PC-3 (cell line): ENCODE measurements around the gene KLHL36.

Experiments used
- CTCF ChIP-seq: fragments of 300-600 bp; sonication (generic); conservative IDR thresholded peaks from 2 replicates; pipeline ENCODE4 v1.5.1; 2017; ENCODE audit warnings: antibody characterized with exemption, low read depth, mild to moderate bottlenecking, low read length
- EZH2 ChIP-seq: fragments of 300-600 bp; sonication (generic); IDR thresholded peaks from one replicate; pipeline ENCODE4 v1.6.1; 2017; ENCODE audit warnings: antibody characterized with exemption, mild to moderate bottlenecking, low read length; ENCODE audit not compliant: unreplicated experiment
- EZH2phosphoT487 ChIP-seq: fragments of 300-600 bp; sonication (generic); IDR thresholded peaks from 2 replicates; pipeline ENCODE4 v1.6.1; 2018; ENCODE audit warnings: mild to moderate bottlenecking, antibody characterized with exemption, low read length, borderline replicate concordance

- TF ChIP-seq CTCF = no peak
- no peak for TF ChIP-seq EZH2phosphoT487
- no peak for TF ChIP-seq EZH2
Observed at GRCh38 chr16:84700446-84701300, 52.4 kb downstream of the KLHL36 start.
